Measurements from ENCODE around the gene CTIF. TPM values are rescaled to one million over a fixed set of nuclear protein-coding genes. Genes with fewer than 3 reads are reported as not detected.

The CTIF gene
- total and polyA plus RNA-seq, 2 experiments from 2014 or later = 8.6 to 14.4 TPM

DNA sequence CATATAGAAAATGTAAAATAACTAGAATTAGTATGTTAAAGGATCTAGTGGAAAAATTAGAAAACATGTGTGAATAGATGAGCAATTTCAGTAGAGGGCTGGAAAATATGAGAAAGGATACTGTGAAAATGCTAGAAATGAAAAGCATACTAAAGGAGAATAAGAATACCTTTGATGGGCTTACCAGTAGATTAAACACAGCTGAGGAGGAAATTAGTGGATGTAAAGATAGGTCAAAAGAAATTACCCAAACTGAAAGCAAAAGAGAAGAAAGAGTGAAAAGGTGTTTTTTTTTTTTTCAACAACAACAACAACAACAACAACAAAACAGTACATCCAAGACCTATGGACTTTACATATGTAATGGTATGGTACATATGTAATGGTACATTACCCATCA lies 41.0 kb upstream of the CTIF start:
- no peaks in the 10 kb centered on the region for H3K36me3 ChIP-seq (ENCODE audit: insufficient read depth)
- H3K9me2 ChIP-seq (ENCODE audit: insufficient read depth) = no peaks in the 10 kb centered on the region
- H3K4me1 Mint-ChIP-seq = no peaks in the 10 kb centered on the region
- no peaks in the 10 kb centered on the region for H3K4me1 ChIP-seq (ENCODE audit: insufficient read depth)
- no peak overlapping the region for H2AFZ ChIP-seq
- TF ChIP-seq, protein P1, sequence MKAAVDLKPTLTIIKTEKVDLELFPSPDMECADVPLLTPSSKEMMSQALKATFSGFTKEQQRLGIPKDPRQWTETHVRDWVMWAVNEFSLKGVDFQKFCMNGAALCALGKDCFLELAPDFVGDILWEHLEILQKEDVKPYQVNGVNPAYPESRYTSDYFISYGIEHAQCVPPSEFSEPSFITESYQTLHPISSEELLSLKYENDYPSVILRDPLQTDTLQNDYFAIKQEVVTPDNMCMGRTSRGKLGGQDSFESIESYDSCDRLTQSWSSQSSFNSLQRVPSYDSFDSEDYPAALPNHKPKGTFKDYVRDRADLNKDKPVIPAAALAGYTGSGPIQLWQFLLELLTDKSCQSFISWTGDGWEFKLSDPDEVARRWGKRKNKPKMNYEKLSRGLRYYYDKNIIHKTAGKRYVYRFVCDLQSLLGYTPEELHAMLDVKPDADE (IDR thresholded peaks at IDR 0.05) = no peak
- no peak for TF ChIP-seq NANOG (IDR thresholded peaks at IDR 0.05; ENCODE audit: borderline replicate concordance)
- TF ChIP-seq CREB1 (CRISPR knock-in tag; IDR thresholded peaks at IDR 0.05; ENCODE audit: low read depth) = no peak
- no peak for TF ChIP-seq EZH2 (IDR thresholded peaks at IDR 0.05; ENCODE audit: low read depth, unreplicated experiment)
- TF ChIP-seq JUNB (IDR thresholded peaks at IDR 0.05; ENCODE audit: unreplicated experiment) = no peak
- no peak for TF ChIP-seq ZNF331 (CRISPR knock-in tag; IDR thresholded peaks at IDR 0.05; ENCODE audit: low read depth)
- TF ChIP-seq, protein P2, sequence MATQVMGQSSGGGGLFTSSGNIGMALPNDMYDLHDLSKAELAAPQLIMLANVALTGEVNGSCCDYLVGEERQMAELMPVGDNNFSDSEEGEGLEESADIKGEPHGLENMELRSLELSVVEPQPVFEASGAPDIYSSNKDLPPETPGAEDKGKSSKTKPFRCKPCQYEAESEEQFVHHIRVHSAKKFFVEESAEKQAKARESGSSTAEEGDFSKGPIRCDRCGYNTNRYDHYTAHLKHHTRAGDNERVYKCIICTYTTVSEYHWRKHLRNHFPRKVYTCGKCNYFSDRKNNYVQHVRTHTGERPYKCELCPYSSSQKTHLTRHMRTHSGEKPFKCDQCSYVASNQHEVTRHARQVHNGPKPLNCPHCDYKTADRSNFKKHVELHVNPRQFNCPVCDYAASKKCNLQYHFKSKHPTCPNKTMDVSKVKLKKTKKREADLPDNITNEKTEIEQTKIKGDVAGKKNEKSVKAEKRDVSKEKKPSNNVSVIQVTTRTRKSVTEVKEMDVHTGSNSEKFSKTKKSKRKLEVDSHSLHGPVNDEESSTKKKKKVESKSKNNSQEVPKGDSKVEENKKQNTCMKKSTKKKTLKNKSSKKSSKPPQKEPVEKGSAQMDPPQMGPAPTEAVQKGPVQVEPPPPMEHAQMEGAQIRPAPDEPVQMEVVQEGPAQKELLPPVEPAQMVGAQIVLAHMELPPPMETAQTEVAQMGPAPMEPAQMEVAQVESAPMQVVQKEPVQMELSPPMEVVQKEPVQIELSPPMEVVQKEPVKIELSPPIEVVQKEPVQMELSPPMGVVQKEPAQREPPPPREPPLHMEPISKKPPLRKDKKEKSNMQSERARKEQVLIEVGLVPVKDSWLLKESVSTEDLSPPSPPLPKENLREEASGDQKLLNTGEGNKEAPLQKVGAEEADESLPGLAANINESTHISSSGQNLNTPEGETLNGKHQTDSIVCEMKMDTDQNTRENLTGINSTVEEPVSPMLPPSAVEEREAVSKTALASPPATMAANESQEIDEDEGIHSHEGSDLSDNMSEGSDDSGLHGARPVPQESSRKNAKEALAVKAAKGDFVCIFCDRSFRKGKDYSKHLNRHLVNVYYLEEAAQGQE (IDR thresholded peaks at IDR 0.05; ENCODE audit: unreplicated experiment) = no peak
- no peak for TF ChIP-seq STAT1 (IDR thresholded peaks at IDR 0.05; ENCODE audit: unreplicated experiment)
- TF ChIP-seq POLR2AphosphoS5 (IDR thresholded peaks at IDR 0.05; ENCODE audit: low read depth) = no peak
- no peak for TF ChIP-seq EZH2phosphoT487 (IDR thresholded peaks at IDR 0.05; ENCODE audit: unreplicated experiment)
- no peak for TF ChIP-seq ZNF114 (CRISPR knock-in tag; IDR thresholded peaks at IDR 0.05)
- TF ChIP-seq, protein P3, sequence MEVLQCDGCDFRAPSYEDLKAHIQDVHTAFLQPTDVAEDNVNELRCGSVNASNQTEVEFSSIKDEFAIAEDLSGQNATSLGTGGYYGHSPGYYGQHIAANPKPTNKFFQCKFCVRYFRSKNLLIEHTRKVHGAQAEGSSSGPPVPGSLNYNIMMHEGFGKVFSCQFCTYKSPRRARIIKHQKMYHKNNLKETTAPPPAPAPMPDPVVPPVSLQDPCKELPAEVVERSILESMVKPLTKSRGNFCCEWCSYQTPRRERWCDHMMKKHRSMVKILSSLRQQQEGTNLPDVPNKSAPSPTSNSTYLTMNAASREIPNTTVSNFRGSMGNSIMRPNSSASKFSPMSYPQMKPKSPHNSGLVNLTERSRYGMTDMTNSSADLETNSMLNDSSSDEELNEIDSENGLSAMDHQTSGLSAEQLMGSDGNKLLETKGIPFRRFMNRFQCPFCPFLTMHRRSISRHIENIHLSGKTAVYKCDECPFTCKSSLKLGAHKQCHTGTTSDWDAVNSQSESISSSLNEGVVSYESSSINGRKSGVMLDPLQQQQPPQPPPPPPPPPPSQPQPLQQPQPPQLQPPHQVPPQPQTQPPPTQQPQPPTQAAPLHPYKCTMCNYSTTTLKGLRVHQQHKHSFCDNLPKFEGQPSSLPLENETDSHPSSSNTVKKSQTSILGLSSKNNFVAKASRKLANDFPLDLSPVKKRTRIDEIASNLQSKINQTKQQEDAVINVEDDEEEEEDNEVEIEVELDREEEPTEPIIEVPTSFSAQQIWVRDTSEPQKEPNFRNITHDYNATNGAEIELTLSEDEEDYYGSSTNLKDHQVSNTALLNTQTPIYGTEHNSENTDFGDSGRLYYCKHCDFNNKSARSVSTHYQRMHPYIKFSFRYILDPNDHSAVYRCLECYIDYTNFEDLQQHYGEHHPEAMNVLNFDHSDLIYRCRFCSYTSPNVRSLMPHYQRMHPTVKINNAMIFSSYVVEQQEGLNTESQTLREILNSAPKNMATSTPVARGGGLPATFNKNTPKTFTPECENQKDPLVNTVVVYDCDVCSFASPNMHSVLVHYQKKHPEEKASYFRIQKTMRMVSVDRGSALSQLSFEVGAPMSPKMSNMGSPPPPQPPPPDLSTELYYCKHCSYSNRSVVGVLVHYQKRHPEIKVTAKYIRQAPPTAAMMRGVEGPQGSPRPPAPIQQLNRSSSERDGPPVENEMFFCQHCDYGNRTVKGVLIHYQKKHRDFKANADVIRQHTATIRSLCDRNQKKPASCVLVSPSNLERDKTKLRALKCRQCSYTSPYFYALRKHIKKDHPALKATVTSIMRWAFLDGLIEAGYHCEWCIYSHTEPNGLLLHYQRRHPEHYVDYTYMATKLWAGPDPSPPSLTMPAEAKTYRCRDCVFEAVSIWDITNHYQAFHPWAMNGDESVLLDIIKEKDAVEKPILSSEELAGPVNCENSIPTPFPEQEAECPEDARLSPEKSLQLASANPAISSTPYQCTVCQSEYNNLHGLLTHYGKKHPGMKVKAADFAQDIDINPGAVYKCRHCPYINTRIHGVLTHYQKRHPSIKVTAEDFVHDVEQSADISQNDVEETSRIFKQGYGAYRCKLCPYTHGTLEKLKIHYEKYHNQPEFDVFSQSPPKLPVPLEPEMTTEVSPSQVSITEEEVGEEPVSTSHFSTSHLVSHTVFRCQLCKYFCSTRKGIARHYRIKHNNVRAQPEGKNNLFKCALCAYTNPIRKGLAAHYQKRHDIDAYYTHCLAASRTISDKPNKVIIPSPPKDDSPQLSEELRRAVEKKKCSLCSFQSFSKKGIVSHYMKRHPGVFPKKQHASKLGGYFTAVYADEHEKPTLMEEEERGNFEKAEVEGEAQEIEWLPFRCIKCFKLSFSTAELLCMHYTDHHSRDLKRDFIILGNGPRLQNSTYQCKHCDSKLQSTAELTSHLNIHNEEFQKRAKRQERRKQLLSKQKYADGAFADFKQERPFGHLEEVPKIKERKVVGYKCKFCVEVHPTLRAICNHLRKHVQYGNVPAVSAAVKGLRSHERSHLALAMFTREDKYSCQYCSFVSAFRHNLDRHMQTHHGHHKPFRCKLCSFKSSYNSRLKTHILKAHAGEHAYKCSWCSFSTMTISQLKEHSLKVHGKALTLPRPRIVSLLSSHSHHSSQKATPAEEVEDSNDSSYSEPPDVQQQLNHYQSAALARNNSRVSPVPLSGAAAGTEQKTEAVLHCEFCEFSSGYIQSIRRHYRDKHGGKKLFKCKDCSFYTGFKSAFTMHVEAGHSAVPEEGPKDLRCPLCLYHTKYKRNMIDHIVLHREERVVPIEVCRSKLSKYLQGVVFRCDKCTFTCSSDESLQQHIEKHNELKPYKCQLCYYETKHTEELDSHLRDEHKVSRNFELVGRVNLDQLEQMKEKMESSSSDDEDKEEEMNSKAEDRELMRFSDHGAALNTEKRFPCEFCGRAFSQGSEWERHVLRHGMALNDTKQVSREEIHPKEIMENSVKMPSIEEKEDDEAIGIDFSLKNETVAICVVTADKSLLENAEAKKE (CRISPR knock-in tag; IDR thresholded peaks at IDR 0.05) = no peak
- TF ChIP-seq, protein P4, sequence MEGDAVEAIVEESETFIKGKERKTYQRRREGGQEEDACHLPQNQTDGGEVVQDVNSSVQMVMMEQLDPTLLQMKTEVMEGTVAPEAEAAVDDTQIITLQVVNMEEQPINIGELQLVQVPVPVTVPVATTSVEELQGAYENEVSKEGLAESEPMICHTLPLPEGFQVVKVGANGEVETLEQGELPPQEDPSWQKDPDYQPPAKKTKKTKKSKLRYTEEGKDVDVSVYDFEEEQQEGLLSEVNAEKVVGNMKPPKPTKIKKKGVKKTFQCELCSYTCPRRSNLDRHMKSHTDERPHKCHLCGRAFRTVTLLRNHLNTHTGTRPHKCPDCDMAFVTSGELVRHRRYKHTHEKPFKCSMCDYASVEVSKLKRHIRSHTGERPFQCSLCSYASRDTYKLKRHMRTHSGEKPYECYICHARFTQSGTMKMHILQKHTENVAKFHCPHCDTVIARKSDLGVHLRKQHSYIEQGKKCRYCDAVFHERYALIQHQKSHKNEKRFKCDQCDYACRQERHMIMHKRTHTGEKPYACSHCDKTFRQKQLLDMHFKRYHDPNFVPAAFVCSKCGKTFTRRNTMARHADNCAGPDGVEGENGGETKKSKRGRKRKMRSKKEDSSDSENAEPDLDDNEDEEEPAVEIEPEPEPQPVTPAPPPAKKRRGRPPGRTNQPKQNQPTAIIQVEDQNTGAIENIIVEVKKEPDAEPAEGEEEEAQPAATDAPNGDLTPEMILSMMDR (conservative IDR thresholded peaks at IDR 0.05; ENCODE audit: low read depth in 2 of 2) = no peak
- H3K27me3 ChIP-seq (ENCODE audit: insufficient read depth) = no peaks in the 10 kb centered on the region
- no peak for DNase-seq (ENCODE audit: low spot score)
- no peaks in the 10 kb centered on the region for H3F3A ChIP-seq (replicated peaks; ENCODE audit: low read depth)
- H4K20me1 ChIP-seq (replicated peaks; ENCODE audit: insufficient read depth) = no peaks in the 10 kb centered on the region
- H3K4me3 ChIP-seq = no peak overlapping the region
- H3K27me3 Mint-ChIP-seq (ENCODE audit: insufficient read depth, low read depth, poor library complexity) = no peaks in the 10 kb centered on the region
- H3K27ac Mint-ChIP-seq = no peak overlapping the region
- no peak overlapping the region for H3K27ac ChIP-seq (ENCODE audit: low read depth)
- no peak overlapping the region for H3K4me2 ChIP-seq
- no peaks in the 10 kb centered on the region for H3K36me3 Mint-ChIP-seq (ENCODE audit: low read depth)
- H3K79me2 ChIP-seq (replicated peaks; ENCODE audit: insufficient read depth) = no peaks in the 10 kb centered on the region
- no peak for ATAC-seq
- no peak overlapping the region for H3K4me3 Mint-ChIP-seq
- H3K9me3 Mint-ChIP-seq = peaks cover 7% of the 10 kb centered on the region; the same call in 2 of the 3 replicates
